ENCODE measurements around the gene KNDC1. TPM values are rescaled to one million over a fixed set of nuclear protein-coding genes. Genes with fewer than 3 reads are reported as not detected.
A peak's percentile ranks its signal among the peaks of the same experiment; 100 is the strongest.
"Not testable (repeated sequence)": the region's sequence is repeated elsewhere in the genome, so short reads cannot be mapped to it uniquely, and the experiment has no call there.

KNDC1 gene
- total and polyA plus RNA-seq, 3 donors from 2014 or later = 4.2 to 19.8 (median 13.3) TPM

- Histone ChIP-seq H3K36me3 (ENCODE audit: low read depth, missing control alignments) (no peaks in the 10 kb centered on the region), H3K27ac (no peak overlapping the region), H3K9me3 (no peaks in the 10 kb centered on the region), H3K4me3 (peak overlapping the region in 1 of 2 donors; percentile 26), H3K27me3 (no peaks in the 10 kb centered on the region), H3K4me1 (no peaks in the 10 kb centered on the region)
- intact Hi-C loops (cut with DNase I; ENCODE audit: low total_unique reads) = no loop called here
- 0 to 3% methylated on average over 4 to 48 of the region's 122 CpGs for WGBS, 2 donors
- DNase-seq = no peak
- TF ChIP-seq, protein P1, sequence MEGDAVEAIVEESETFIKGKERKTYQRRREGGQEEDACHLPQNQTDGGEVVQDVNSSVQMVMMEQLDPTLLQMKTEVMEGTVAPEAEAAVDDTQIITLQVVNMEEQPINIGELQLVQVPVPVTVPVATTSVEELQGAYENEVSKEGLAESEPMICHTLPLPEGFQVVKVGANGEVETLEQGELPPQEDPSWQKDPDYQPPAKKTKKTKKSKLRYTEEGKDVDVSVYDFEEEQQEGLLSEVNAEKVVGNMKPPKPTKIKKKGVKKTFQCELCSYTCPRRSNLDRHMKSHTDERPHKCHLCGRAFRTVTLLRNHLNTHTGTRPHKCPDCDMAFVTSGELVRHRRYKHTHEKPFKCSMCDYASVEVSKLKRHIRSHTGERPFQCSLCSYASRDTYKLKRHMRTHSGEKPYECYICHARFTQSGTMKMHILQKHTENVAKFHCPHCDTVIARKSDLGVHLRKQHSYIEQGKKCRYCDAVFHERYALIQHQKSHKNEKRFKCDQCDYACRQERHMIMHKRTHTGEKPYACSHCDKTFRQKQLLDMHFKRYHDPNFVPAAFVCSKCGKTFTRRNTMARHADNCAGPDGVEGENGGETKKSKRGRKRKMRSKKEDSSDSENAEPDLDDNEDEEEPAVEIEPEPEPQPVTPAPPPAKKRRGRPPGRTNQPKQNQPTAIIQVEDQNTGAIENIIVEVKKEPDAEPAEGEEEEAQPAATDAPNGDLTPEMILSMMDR (IDR thresholded peaks at IDR 0.05) = no peak
- TF ChIP-seq POLR2A (IDR thresholded peaks at IDR 0.05) = no peak
Observed at GRCh38 chr10:133230387-133231195, 70.6 kb downstream of the KNDC1 start.

- WGBS, 2 donors = 18 to 20% methylated on average over 30 to 41 of the region's 44 CpGs
- no peaks in the 10 kb centered on the region for H3K4me1 ChIP-seq
- no peak for DNase-seq
- H3K9me3 ChIP-seq = no peaks in the 10 kb centered on the region
- no peaks in the 10 kb centered on the region for H3K36me3 ChIP-seq (ENCODE audit: low read depth, missing control alignments)
- intact Hi-C loops (cut with DNase I; ENCODE audit: low total_unique reads) = no loop called here
- H3K4me3 ChIP-seq = peak overlapping the region; percentile 20 to 26
- H3K27ac ChIP-seq = no peak overlapping the region
- no peaks in the 10 kb centered on the region for H3K27me3 ChIP-seq
- TF ChIP-seq, protein P1 (IDR thresholded peaks at IDR 0.05) = no peak
- no peak for TF ChIP-seq POLR2A (IDR thresholded peaks at IDR 0.05)
Observed at GRCh38 chr10:133231244-133231945, 71.4 kb downstream of the KNDC1 start.

- H3K27me3 ChIP-seq = no peaks in the 10 kb centered on the region
- H3K27ac ChIP-seq = no peak overlapping the region
- WGBS, 2 donors = 63 to 78% methylated on average over 11 of the region's 11 CpGs
- H3K4me1 ChIP-seq = peaks cover 3% of the 10 kb centered on the region
- H3K9me3 ChIP-seq = no peaks in the 10 kb centered on the region
- no peaks in the 10 kb centered on the region for H3K36me3 ChIP-seq (ENCODE audit: low read depth, missing control alignments)
- DNase-seq = no peak
- intact Hi-C loops (cut with DNase I; ENCODE audit: low total_unique reads) = no loop called here
- no peak overlapping the region for H3K4me3 ChIP-seq
- no peak for TF ChIP-seq POLR2A (IDR thresholded peaks at IDR 0.05)
- TF ChIP-seq, protein P1 (IDR thresholded peaks at IDR 0.05) = no peak
Observed at GRCh38 chr10:133231946-133232574, 72.0 kb downstream of the KNDC1 start.

DNA sequence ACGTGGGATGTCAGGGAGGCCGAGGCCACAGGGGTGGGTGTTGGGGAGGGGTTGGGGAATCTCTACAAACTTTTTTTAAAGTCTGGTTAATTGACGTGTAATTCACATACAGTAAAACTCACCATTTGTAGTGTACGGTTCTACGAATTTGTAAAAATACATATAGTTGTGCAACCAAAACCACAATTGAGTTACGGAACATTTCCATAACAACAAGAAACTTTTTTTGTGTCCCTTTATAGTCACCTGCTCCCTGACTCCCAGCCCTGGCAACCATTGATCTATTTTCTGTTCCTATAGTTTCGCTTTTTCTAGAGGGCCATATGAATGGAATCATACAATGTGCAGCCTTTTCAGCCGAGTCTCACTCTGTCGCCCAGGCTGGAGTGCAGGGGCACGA lies 74.8 kb downstream of the KNDC1 start:
- DNase-seq; H3K27me3 ChIP-seq; intact Hi-C loops (cut with DNase I; ENCODE audit: low total_unique reads); H3K9me3 ChIP-seq; H3K4me3 ChIP-seq; H3K4me1 ChIP-seq; H3K27ac ChIP-seq; H3K36me3 ChIP-seq (ENCODE audit: low read depth, missing control alignments): not testable (repeated sequence)
- 75 to 76% methylated on average over 7 to 9 of the region's 10 CpGs for WGBS, 2 donors

- no peaks in the 10 kb centered on the region for H3K27me3 ChIP-seq
- TF ChIP-seq, protein P1 (IDR thresholded peaks at IDR 0.05) = no peak
- no peak for TF ChIP-seq POLR2A (IDR thresholded peaks at IDR 0.05)
- no peak overlapping the region for H3K4me3 ChIP-seq
- H3K27ac ChIP-seq = peak overlapping the region in 1 of 2 donors; percentile 41
- no peaks in the 10 kb centered on the region for H3K36me3 ChIP-seq (ENCODE audit: low read depth, missing control alignments)
- no peaks in the 10 kb centered on the region for H3K9me3 ChIP-seq
- peaks cover 6% of the 10 kb centered on the region for H3K4me1 ChIP-seq
- intact Hi-C loops (cut with DNase I; ENCODE audit: low total_unique reads) = no loop called here
- DNase-seq = no peak
- WGBS, 2 donors = 10 to 28% methylated on average over 3 to 21 of the region's 48 CpGs
Observed at GRCh38 chr10:133235265-133235855, 75.3 kb downstream of the KNDC1 start.
